Measurements from ENCODE around the gene HOPX.
"Not testable (repeated sequence)": the region's sequence is repeated elsewhere in the genome, so short reads cannot be mapped to it uniquely, and the experiment has no call there.

The HOPX gene

GRCh38 chr4:56653461-56654237 is 27.4 kb downstream of the HOPX start:
- no peak for DNase-seq

- DNase-seq = no peak
These were observed 28.9 kb downstream of the HOPX start for GRCh38 chr4:56652196-56652595.

DNA sequence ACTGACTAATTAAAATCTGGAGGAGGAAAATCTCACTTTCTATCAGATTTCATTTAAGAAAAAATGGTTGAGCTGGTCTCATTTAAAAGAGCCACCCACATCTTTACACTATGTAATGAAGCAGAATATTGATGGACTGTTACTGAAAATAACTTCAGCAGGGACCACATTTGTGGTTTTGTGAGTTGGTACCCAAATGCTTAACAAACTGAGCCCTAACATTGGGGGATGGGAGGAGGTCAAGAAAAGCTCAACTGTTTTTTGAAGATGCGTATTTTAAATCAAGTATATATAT is 30.1 kb downstream of the HOPX start:
- DNase-seq = no peak

DNA sequence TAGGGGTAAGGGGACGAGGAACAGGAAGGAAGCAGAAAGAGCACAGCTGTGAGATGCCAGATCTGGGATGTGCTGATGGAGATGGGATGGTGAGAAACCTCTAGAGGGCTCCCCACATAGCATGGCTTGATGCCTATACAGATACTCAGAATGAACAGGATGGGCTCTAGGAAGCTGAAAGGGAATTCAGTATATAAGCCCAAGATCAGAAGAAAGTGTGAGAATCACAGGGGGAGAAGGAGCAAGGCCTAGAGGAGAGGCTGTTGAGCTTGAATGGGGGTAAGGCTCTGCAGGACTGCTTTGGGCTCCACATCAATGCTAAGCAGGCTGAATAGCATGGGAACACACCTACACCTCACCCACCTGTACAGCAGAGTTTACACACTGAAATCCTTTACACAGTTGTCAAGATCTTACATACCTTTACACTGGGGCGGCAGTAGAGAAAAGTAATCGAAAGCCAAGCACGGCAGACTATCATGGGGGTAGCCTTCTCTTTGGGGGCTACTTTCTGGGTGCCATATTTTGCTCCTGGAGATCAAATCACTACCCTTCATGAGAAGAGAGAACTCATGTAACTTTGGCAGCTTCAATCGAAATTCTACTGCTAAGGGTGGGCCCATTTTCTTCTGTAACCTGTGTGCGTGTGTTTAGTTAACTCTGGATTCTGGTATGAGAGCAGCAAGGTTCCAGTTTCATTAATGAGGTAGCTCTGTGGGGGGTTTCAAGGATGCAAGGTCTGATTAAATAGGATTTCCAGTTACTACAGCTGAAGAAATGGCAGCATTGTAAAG is 30.6 kb downstream of the HOPX start:
- DNase-seq = no peak

DNA sequence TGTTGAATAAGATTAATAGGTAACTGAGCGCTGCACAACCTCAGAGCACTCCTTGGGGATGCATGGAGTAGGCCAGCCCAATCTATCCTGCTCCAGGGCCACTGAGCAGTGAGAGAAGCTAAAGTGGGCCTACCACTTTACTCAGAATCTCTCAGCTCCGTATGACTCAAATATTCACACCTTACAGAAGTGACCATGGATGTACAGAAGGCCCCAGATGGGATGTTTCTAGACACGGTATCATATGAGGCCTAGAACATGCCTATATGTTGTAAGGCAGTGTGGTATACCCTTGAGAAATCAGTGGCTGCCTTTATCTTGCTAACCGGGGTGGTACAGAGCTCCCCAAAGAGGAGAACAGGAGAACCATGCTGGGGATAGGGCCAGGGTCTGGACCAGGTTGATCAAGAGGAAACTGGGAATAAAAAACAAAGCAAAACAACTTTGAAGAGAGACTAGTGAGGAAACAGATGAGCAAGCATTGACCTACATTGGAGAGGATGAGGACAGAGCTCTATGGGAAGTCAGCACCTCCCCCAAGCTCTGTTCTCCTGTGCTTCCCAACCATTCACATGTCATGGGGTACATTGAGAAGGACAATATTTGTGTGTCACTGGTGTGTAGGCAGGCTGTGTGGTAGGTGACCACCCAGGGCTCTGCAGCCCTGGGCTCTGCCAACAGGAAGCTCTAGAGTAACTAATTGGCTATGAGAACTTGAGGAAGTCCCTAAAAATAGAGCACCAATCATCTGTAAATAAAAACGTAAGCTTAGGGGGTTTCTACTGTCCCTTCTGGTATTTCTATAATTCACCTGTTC is 31.4 kb downstream of the HOPX start:
- no peak for DNase-seq

- no peak for DNase-seq
These were observed 32.3 kb downstream of the HOPX start for GRCh38 chr4:56648824-56649151.

GRCh38 chr4:56648021-56648823 is 32.9 kb downstream of the HOPX start:
- DNase-seq = no peak

DNA sequence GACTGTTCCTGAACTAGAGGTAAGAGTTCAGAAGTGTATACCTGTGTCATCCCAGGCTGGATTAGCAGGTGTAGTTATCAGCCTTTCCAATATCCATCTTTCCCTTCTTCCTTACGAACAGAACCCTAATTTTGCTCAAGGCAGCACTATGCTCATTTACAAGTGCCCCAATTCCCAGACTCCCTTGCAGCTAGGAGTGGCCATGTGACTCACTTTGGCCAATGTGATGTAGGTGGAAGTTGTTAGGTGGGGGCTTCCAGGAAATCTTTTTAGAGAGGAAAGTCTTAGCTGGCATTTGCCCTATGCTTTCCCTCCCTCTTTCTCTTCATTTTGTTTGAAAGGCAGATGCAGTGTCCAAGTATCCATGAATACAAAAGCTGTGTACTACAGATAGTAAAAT is 34.8 kb downstream of the HOPX start:
- DNase-seq = no peak

DNA sequence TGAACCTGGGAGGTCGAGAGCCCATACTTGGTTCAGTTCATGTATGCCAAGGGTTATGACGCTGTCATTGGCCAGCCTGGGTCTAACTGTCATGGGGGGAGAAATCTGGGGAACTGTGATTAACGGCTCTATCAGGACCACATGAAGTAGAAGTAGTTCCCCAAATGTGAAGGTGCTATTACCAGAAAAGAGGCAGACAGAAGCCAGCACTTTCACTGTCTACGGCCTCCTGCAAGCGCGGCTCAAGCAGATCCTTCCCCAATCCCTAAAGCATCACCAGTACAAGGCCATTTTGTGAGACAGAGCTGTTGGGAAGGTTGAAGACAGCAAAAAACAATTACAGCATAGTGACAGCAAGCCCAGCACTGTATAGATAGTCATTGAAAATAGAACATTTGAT is 37.5 kb downstream of the HOPX start:
- DNase-seq = no peak

GRCh38 chr4:56641494-56642051 is 39.5 kb downstream of the HOPX start:
- DNase-seq = no peak

- DNase-seq = no peak
These were observed 40.2 kb downstream of the HOPX start for GRCh38 chr4:56640621-56641493.

GRCh38 chr4:56637791-56638190 is 43.3 kb downstream of the HOPX start:
- DNase-seq = no peak

DNA sequence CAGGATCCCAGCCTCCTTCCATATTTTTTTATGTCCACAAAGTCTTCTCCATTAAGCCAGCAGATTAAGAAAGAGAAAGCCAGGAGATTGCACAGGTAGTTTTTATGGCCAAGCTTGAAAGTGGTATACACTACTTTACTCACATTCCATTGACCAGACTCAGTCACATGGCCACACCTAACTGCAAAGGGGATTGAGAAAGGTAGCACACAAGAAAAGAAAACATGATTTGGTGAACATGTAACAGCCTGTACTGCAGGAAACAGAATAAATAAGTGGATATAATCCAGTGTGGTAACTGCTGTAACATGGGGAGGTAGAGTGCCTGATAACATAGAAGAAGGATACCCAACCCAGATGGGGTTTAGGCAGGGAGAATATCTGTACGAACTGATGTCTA is 43.9 kb downstream of the HOPX start:
- DNase-seq = no peak

DNA sequence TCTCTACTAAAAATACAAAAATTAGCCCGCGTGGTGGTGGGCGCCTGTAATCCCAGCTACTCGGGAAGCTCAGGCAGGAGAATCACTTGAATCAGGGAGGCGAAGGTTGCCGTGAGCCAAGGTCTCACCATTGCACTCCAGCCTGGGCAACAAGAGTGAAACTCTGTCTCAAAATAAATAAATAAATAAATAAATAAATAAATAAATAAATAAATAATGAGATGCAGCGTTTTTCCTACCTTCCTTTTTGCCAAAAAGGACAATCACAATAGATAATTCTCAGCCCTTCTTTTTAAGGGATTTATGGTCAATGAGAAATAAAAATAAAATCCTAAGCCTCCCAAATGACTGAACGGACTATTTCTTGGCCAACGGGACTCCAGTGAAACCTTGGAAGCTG is 46.1 kb downstream of the HOPX start:
- not testable (repeated sequence) for DNase-seq

GRCh38 chr4:56633486-56633885 is 47.6 kb downstream of the HOPX start:
- DNase-seq = no peak

- no peak for DNase-seq
These were observed 50.0 kb downstream of the HOPX start for GRCh38 chr4:56630876-56631666.

GRCh38 chr4:56628592-56628991 is 52.5 kb downstream of the HOPX start:
- DNase-seq = no peak

DNA sequence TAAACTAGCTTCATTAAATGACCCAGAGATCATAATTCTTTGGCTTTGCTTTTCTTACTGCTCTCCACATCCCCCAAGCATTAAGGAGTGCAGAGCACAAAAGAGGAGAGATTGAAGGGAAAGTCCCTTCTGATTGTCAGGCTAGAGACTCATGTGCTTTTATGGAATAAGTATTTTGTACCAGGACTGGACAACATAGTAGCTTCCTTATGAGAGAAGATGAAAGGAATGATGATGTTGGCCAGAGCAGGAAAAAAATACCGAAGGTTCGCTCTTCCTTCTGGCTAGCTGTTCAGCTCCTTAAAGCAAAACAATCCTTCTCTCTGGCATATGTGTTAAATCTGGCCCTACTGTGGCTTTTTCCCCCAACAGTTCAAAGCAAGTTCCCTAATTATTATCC is 53.1 kb downstream of the HOPX start:
- no peak for DNase-seq

DNA sequence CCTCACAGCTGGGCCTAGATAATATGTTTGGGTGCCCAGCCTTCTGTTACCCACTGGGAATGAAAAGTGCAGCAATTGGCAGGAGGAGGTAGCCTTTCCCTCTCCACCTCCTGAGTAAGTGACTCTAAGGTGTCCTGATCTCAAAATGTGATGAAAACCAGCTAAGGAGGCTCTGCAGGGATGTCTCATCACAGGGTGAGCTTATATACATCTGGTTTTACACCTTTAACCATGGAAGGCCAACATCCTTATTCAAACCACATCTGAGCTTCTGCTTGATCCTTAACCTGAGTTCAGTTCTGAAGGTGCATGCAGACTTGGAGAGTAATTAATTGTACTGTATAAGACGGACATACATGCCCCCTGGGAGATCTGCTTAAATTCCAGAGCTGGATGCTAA is 53.7 kb downstream of the HOPX start:
- DNase-seq = no peak

DNA sequence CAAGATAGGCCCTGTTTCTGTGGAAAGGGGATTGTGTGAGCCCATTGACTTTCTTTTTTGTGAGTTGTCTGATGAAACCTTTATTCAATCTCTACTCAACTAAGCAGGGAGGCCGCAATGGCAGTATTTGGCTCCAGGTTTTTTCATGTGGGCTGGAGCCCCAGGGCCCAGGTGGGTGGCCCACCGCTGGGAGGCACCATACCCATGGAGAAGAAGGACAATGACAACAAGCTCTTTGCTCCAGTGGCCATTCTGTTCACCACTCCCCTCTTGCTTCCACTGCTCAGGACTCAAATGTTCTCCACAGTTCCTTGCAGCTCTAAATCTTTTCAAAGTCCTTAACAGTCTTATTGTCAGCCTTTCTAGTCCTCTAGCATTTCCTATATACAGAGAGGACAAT is 54.1 kb downstream of the HOPX start:
- no peak for DNase-seq

DNA sequence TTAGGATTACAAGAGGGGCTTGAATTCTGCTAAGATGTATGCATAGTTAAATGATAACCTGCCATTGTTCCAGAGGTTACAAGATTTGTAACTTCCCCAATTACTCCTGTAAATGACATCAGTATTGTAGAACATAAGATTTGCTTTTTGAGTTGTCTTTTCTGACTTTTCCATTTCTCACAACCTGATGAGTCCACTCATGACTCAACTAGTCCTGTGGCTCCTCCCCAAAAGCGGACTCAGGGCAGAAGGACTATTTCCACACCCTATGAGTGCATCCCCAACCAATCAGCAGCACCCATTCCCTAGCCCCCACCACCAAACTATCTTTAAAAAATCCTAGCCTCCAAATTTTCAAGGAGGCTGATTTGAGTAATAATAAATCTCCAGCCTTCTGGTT is 54.7 kb downstream of the HOPX start:
- no peak for DNase-seq

Data from islet precursor cell (in vitro differentiated cells).